Measurements from ENCODE around the gene THSD1.
"Not testable (repeated sequence)": the region's sequence is repeated elsewhere in the genome, so short reads cannot be mapped to it uniquely, and the experiment has no call there.

The THSD1 gene

GRCh38 chr13:52348983-52349780 is 56.8 kb downstream of the THSD1 start:
- DNase-seq, result no peak

DNA sequence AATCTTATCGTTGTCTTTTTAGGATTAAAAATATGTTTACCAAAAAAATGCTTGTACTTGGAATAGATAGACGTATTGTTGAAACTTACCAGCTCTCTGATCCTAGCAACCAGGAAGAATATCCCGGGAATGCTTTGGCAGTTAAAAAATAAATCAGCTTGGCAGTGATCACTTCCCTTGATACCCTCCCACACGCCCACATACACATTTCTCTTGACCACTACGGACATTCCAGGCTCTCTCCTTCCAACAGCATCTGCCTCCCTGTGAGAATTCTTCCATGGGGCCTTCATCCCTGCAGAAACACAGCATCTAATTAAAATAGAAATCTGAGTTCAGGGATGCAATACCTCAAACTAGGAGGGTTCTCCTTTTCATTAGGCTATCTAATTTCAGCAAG is 57.9 kb downstream of the THSD1 start:
- DNase-seq, result no peak

DNA sequence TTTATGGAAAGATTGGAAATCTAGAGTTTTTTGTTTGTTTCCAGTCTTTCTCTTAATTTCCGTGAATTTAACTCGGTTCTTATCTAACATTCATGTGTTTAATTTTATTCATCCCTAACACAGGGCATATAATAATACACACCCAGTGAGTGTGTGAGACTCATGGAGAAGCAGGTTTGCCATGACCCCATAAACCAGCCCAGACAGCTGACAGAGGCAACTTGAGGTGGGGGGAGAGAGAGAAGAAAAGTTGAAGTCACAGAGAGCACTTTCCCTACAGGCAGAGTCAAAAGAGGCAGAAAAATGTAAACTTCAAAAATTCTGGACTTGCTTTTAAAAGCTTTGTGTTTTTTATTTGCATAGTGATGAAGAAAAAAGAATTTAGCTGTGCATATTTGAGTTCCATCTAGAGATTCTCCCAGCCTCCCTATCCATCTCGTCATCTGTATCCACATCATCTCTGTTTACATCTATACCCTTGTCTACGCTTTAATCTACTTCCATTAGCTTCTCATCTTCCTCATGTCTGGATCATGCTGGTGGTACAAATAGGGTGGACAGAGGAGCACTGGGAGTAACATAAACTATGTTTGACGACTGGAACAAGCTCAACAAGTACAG is 60.2 kb downstream of the THSD1 start:
- no peak for DNase-seq

DNA sequence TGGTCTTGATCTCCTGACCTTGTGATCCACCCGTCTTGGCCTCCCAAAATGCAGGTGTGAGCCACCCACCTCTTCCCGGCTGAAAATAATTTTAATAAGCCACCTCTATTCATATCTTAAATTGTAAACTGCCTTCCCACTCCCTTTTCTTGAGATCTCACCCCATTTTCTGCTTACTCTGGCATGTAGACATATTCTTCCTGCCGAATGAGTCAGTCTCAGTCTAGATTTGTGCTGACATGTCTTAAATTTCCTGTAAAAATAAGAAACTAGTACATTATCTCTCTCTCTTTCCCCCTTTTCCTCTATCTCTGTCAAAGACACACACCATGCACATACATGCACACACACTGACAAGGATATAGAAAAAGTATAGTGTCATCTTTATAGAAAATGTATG is 60.9 kb downstream of the THSD1 start:
- no peak for DNase-seq

GRCh38 chr13:52344108-52344507 is 61.9 kb downstream of the THSD1 start:
- DNase-seq, result no peak

DNA sequence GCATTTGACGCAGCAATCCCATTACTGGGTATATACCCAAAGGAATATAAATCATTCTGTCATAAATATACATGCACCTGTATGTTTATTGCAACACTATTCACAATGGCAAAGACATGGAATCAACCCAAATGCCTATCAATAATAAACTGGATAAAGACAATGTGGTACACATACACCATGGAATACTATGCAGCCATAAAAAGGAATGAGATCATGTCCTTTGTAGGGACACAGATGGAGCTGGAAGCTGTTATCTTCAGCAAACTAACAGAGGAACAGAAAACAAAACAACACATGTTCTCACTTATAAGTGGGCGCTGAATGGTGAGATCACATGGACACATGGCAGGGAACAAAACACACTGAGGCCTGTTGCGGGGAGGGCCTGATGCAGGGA is 63.8 kb downstream of the THSD1 start:
- not testable (repeated sequence) for DNase-seq

DNA sequence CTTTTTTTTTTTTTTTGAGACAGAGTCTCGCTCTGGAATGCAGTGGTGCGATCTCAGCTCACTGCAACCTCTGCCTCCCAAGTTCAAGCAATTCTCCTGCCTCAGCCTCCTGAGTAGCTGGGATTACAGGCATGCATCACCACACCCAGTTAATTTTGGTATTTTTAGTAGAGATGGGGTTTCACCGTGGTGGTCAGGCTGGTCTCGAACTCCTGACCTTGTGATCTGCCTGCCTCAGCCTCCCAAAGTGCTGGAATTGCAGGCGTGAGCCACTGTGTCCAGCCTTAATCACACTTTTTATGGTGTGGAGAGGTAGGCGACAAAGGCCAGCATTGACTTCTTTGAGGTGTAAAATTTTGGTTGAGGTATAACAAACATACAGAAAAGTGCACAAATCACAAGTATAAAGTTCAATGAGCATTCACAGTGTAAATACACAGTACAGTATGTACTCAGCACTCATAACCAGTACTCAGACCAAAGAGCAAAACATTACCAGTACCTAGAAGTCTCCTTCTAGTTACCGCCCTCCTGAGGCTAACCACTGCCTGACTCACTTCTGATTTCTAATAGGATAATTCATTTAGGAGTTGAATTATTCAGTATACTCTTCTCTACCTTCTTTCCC is 68.0 kb downstream of the THSD1 start:
- not testable (repeated sequence) for DNase-seq

DNA sequence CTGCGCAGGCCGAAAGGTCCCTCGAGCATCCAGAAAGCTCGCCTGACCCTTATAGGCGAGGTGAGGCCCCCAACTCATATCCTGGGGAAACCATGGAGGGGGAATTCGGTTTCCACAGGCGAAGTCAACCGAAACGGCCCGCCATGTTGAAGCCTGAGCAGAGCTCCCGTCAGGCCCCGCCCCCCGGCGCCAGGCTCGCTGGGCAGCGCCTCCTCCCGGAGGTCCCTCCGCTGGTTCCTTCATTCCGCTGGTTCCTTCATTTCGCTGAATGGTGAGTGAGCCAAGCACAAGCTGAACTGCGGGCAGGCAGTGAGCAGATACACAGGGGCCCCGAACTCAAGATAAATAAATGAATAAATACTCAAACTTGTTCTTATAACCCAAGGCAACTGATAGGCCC is 71.9 kb downstream of the THSD1 start:
- not testable (repeated sequence) for DNase-seq

- not testable (repeated sequence) for DNase-seq
Observed at GRCh38 chr13:52331844-52332243, 74.1 kb downstream of the THSD1 start.
